Tibial artery (tissue), 4 donors: ENCODE results near the gene ACP3.

Source experiments
- DNase-seq, 2 donors: peaks; one replicate each; pipeline ENCODE4 v3.0.0-alpha.2; 2019
- H3K27ac ChIP-seq, 2 donors: fragments of 200-600 bp; sonication (generic) in 1 of 2; 1 replicate in 1 of 2; 2 replicates in 1 of 2; pipeline ENCODE4 v1.5.1; 2018 to 2019; ENCODE audit warnings: mild to moderate bottlenecking in 1 of 2
- H3K27me3 ChIP-seq, 2 donors: fragments of 200-600 bp; sonication (generic) in 1 of 2; one replicate each; pipeline versions ENCODE4 v1.5.1 to v1.6.0; 2016 to 2019
- H3K36me3 ChIP-seq, 3 donors: fragments of 200-600 bp; sonication (generic) in 2 of 3; one replicate each; pipeline ENCODE4 v1.5.1; 2016 to 2019; ENCODE audit warnings: mild to moderate bottlenecking in 2 of 3
- H3K4me1 ChIP-seq, 4 donors: fragments of 200-600 bp; sonication (generic) in 2 of 4; 1 replicate in 3 of 4; 2 replicates in 1 of 4; pipeline ENCODE4 v1.5.1; 2016 to 2019
- H3K4me3 ChIP-seq, 2 donors: fragments of 200-600 bp; sonication (generic) in 1 of 2; 1 replicate in 1 of 2; 2 replicates in 1 of 2; pipeline ENCODE4 v1.5.1; 2018 to 2019; ENCODE audit warnings: mild to moderate bottlenecking in 2 of 2
- H3K9me3 ChIP-seq, 3 donors: fragments of 200-600 bp; sonication (generic) in 1 of 3; one replicate each; pipeline ENCODE4 v1.5.1; 2016 to 2019
- intact Hi-C: fragments of 100-400 bp; cut with DNase I; formaldehyde crosslinking; loops from one replicate; pipeline ENCODE4 v1.15.0; 2023; ENCODE audit warnings: low total_unique reads
- TF ChIP-seq, protein P1 (sequence below), 2 experiments: fragments of 200-600 bp in 1 of 2; fragments of 450-650 bp in 1 of 2; IDR thresholded peaks; one replicate each; pipeline ENCODE4 v1.5.1; 2017 to 2019; ENCODE audit warnings: antibody characterized with exemption in 2 of 2, mild to moderate bottlenecking in 1 of 2, moderate library complexity in 1 of 2

ACP3 gene

DNA sequence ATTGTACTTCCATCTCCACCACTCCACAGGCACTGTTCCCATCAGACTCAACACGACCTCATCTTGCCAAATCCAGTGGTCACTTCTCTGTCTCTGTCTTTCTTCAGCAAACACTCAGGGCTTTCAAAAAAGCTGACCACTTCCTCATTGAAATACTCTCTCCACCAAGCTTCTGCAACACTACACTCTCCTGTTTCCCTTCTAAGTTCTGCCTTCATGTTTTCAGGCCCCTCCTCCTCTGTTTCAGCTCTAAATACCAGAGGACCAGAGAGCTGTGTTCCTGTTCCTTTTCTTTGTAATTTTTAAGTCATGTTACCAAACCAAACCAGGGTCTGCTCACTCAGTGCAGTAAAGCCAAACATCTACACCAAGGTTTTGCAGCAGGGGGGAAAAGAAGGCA is 33.8 kb upstream of the ACP3 start:
- Histone ChIP-seq H3K9me3 (peaks cover 0 to 8% (median 6%) of the 10 kb centered on the region in 3 donors), H3K4me3 (no peak overlapping the region), H3K4me1 (no peaks in the 10 kb centered on the region), H3K27me3 (no peaks in the 10 kb centered on the region), H3K27ac (no peak overlapping the region), H3K36me3 (no peaks in the 10 kb centered on the region)
- DNase-seq = no peak
- TF ChIP-seq, protein P1, sequence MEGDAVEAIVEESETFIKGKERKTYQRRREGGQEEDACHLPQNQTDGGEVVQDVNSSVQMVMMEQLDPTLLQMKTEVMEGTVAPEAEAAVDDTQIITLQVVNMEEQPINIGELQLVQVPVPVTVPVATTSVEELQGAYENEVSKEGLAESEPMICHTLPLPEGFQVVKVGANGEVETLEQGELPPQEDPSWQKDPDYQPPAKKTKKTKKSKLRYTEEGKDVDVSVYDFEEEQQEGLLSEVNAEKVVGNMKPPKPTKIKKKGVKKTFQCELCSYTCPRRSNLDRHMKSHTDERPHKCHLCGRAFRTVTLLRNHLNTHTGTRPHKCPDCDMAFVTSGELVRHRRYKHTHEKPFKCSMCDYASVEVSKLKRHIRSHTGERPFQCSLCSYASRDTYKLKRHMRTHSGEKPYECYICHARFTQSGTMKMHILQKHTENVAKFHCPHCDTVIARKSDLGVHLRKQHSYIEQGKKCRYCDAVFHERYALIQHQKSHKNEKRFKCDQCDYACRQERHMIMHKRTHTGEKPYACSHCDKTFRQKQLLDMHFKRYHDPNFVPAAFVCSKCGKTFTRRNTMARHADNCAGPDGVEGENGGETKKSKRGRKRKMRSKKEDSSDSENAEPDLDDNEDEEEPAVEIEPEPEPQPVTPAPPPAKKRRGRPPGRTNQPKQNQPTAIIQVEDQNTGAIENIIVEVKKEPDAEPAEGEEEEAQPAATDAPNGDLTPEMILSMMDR (IDR thresholded peaks at IDR 0.05) = no peak
- intact Hi-C loops = no loop called here

- Histone ChIP-seq H3K4me3 (no peak overlapping the region), H3K36me3 (no peaks in the 10 kb centered on the region), H3K9me3 (peaks cover 0 to 8% (median 6%) of the 10 kb centered on the region in 3 donors), H3K4me1 (no peaks in the 10 kb centered on the region), H3K27ac (no peak overlapping the region), H3K27me3 (no peaks in the 10 kb centered on the region)
- TF ChIP-seq, protein P1 (IDR thresholded peaks at IDR 0.05) = no peak
- intact Hi-C loops = no loop called here
- DNase-seq = no peak
Observed at GRCh38 chr3:132283916-132284405, 33.2 kb upstream of the ACP3 start.

- Histone ChIP-seq H3K27me3 (no peaks in the 10 kb centered on the region), H3K4me3 (no peak overlapping the region), H3K9me3 (peaks cover 0 to 8% (median 6%) of the 10 kb centered on the region in 3 donors), H3K4me1 (no peaks in the 10 kb centered on the region), H3K27ac (no peak overlapping the region), H3K36me3 (no peaks in the 10 kb centered on the region)
- no peak for DNase-seq
- TF ChIP-seq, protein P1 (IDR thresholded peaks at IDR 0.05) = no peak
- intact Hi-C loops = no loop called here
Observed at GRCh38 chr3:132284781-132285619, 32.2 kb upstream of the ACP3 start.

- no peak overlapping the region for H3K4me3 ChIP-seq
Observed at GRCh38 chr3:132285620-132285945, 31.6 kb upstream of the ACP3 start.

GRCh38 chr3:132286035-132286434 is 31.2 kb upstream of the ACP3 start:
- Histone ChIP-seq H3K36me3 (no peaks in the 10 kb centered on the region), H3K4me3 (no peak overlapping the region), H3K27ac (no peak overlapping the region), H3K27me3 (no peaks in the 10 kb centered on the region), H3K9me3 (peaks cover 0 to 8% (median 6%) of the 10 kb centered on the region in 3 donors), H3K4me1 (no peaks in the 10 kb centered on the region)
- intact Hi-C loops = no loop called here
- TF ChIP-seq, protein P1 (IDR thresholded peaks at IDR 0.05) = no peak
- no peak for DNase-seq

More at GRCh38 chr3:132285620-132285945, 31.6 kb upstream of the ACP3 start:
- no peak overlapping the region for H3K27ac ChIP-seq
- H3K4me1 ChIP-seq = no peaks in the 10 kb centered on the region
- intact Hi-C loops = no loop called here
- no peaks in the 10 kb centered on the region for H3K36me3 ChIP-seq
- peaks cover 0 to 8% (median 6%) of the 10 kb centered on the region in 3 donors for H3K9me3 ChIP-seq
- no peaks in the 10 kb centered on the region for H3K27me3 ChIP-seq
- DNase-seq = no peak
- TF ChIP-seq, protein P1 (IDR thresholded peaks at IDR 0.05) = no peak
